Right renal cortex interstitium (tissue), 3 donors: ENCODE data around the gene CLMP. TPM values are rescaled to one million over a fixed set of nuclear protein-coding genes. Genes with fewer than 3 reads are reported as not detected.
"Not testable (repeated sequence)": the region's sequence is repeated elsewhere in the genome, so short reads cannot be mapped to it uniquely, and the experiment has no call there.

Experiments used
- DNase-seq, 3 donors: peaks; one replicate each; pipeline ENCODE4 v3.0.0-alpha.2; 2013; ENCODE audit warnings: low read depth in 3 of 3, low spot score in 2 of 3
- polyA plus RNA-seq, 3 donors: library from polyadenylated mRNA; unstranded; fragments of 120-200 nt; gene quantifications; one replicate each; pipeline ENCODE4 v1.2.1, GENCODE V29; 2013; ENCODE audit not compliant: insufficient read length in 3 of 3

CLMP gene
- polyA plus RNA-seq, 3 donors = 34.5 to 39.4 (median 38.4) TPM

DNA sequence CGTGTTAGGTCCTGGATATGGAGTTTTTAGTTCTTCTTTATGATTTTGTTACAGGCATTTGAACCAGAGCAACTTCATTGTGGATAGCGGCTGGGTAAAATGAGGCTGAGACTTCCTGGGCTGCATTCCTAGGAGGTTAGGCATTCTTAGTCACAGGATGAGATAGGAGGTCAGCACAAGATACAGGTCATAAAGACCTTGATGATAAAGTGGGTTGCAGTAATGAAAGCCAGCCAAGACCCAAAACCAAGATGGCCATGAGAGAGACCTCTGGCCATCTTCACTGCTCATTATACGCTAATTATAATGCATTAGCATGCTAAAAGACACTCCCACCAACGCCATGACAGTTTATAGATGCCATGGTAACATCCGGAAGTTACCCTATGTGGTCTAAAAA is 23.4 kb upstream of the CLMP start:
- no peak for DNase-seq

DNA sequence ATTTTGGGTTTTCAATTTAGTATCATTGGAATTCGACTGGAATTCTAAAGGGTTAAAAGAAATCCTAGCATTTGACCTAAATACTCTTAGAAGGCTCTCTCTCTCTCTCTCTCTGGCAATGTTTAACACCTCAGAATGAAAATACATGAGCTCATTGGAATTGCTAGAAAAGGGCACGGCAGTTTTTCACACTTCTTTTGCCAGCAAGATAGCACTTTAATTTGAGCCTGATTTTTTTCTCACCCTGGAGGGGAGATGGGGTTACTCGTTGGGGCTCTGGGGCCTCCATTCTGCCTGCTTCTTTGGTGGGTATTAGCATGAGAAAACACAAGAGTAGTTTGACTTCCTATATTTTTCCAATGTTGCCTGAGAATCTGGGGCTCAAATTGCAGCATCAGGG is 22.8 kb upstream of the CLMP start:
- DNase-seq = no peak

DNA sequence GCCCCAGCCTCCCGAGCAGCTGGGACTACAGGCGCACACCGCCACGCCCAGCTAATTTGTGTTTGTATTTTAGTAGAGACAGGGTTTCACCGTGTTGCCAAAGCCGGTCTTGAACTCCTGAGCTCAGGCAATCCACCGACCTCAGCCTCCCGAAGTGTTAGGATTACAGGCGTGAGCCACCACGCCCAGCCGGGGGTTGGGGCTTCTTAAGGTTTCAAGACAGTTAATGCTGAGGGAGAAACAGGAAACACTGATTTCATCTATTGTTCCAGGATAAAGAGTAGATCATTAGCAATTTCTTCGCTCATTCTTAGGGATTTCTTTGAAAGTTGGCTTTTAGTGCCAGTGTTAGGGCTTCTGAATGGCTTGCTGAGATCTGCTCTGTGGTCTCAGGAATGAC is 21.2 kb upstream of the CLMP start:
- no peak for DNase-seq

DNA sequence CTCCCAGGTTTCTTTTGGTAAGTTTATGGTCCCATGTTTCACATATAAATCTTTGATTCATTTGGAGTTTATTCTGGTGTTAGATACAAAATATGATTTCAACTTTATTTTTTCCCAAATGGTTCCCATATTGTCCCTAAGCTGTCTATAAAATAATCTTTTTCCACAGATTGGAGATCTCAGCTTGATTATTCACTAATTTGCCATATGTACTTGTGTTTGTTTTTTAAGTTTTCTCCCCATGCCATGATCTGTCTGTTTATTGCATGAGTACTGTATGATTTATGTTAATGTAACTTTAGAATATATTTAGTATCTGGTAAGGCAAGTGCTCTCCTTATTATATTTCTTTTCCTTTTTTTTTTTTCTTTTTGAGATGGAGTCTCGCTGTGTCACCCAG is 19.9 kb upstream of the CLMP start:
- no peak for DNase-seq

DNA sequence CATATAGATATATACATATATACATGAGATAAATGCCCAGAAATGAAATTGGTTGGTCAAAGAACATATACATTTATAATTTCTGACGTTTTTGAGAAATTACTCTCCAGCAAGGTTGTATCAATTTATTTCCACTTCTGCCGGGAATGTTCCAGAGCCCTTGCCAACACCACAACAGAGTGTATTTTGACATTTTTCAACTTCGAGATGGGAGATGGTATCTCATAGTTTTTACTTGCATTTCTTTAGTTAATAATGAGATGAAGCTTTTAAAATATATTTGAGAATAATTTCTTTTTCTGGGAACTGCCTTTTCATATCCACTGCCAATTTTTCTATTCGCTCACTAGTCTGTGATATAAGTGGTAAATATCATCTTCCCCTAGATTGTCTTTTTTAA is 19.3 kb upstream of the CLMP start:
- no peak for DNase-seq

DNA sequence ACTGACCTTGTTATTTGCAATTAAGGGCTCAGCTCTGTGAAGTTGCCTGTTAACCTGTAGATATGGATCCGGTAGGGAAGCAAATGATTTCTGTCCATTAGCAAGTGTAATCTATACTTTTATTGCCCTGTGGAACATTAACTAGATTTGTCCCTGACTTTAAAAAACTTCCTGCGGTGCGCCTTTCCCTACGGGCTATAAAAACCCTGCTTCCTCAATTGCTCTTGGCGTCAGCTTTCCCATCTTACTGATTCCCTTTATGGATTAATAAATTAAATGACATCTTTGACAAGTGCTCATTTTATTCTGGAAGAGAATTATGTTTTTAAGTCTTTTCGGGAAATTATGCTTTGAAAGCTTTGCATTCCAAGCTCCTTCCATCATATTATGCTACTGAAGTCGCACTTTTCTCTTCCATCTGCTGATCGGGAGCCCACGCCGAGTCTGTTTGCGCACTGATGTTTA is 18.3 kb upstream of the CLMP start:
- no peak for DNase-seq

DNA sequence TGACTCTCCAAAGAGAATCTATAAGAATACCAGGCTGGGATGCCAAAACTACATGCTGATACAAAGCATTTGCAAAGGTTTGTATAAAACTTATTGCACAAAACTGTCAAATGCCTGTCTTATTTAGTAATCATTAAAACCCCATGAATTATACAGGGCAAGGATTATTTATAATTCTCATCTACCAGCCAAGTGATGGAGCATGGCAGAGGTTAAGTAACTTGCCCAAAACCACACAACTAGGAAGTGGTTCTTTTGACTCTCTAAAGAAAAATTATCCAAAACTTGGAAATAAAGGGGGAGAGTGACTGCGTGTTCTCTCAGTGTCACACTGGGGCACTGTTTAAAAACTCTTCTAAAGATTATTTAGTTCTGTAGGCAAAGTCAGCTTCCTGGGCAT is 17.4 kb upstream of the CLMP start:
- DNase-seq = no peak

DNA sequence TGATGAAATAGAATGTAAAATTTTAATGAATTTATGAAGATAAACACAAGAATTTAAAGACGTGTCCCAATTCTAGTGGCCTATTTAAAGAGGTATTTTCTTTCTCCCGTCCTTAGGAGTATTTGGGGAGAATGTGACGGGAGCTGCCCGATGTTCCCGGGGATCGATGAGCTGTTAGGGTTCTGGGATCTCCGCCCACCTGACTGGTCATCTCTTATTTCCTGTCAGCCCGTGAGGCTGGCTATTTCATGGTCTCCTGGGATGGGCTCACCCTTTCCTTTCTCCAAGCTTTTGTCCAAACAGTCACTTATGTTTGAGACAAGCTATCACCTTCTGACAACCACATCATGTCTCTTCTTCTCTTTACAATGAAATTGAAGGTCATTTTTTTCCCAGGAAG is 16.9 kb upstream of the CLMP start:
- no peak for DNase-seq

DNA sequence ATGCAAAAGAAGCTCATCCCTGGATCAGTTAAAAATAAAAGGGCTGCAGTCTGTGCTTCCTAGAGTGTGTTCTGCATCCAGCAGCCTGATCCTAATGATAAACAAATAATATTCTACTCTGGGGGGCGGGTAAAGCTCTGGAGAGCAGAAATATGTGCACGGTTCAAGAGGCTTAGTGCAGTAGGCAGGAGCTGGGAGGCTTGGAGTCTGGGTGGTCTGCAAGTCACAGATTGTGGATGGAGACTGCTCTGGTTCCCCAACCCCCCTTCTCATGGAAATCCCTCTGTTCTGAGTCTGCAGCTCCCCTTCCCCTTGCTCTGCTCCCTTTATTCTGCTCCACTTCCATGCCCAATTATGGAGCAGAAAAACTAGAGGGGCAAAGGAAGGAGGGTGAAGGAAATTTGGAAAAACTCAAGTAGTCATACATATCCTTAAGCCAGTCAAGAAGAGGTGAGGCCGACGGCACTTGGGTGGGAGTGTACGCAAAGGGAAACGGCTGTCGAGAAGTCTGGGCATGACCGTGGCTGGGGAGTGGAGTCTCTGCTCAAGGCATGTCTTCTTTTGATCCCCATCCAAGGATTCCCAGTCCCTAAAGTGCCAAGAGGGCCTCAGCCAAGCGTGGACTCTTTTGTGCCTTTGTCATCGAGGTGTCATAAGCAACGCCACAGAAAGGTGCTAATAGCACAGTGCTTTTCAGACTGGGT is 16.3 kb upstream of the CLMP start:
- DNase-seq = no peak

DNA sequence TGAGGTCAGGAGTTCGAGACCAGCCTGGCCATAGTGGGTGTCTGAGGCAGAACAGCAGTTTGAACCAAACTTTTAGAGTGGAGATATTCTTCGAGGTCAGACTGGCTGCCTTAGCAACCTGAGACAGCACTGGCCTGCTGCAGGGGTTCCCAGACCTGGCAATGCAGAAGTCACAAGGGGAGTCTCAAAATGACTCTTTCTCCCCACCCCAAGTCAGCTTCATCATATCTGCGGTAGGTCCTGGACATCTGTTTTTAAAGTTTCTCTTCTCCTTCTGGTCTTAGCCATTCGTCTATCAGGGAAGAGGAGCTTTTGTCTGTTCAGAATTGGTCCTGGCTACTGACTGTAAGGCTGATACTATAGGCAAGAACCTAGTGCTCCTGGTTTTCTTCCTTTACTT is 14.5 kb upstream of the CLMP start:
- no peak for DNase-seq

DNA sequence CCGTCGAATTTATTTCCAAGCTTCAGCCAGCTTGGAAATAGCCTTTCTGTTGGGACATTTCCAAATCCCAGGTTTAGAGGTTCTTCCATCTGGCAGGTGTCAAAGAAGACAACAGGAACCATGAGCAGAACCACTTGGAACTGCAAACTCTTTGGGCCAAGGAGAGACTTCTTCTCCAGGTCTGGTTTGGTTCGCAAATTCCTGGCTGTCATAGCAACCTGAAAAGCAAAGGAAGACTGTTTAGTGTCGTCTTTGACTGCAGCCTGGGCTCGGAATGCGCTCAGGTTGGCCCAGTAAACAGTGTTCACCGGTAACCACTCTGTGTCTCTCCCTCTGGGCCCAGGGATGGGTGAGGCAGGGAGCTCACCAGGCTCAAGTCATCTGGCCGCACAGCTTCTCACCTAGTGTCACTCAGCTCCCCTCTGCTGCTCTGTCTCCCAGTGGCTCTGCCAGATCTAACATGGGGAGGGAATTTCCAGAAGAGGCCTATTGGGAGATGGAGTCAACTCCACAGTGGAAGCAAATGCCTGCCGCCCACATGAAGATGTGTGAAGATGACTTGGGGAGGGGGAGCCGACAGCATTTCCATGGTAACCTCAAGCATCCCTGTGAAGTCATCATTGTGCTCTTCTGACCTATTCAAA is 11.9 kb upstream of the CLMP start:
- DNase-seq = no peak

DNA sequence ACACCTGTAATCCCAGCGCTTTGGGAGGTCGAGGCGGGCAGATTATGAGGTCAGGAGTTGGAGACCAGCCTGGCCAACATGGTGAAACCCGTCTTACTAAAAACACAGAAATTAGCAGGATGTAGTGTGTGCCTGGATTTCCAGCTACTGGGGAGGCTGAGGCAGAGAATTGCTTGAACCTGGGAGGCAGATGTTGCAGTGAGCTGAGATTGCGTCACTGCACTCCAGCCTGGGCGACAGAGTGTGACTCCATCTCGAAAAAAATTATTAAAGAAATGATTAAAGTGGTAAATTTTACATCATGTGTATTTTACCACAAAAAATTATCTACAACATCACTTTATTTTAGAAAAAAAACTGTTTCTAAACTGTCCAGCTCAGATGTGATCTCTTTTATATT is 11.0 kb upstream of the CLMP start:
- not testable (repeated sequence) for DNase-seq

DNA sequence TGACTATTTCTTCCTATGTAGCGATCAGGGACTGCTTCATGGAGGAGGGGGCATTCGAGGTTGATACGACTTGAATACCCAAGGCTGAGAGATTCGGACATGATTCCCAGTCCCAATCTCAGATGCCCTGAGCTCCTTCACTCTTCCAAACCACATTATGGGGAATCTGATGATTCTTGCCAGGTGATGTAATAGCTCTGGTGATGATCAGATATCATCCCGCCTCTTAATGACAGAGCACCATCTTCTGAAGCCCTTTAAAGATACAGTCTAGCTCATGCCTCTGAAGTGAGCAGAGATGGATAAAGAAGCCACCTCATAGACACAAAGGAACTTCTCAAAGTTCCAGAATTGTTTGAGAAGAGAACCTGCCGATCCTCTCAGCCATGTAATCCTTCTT is 8.9 kb upstream of the CLMP start:
- no peak for DNase-seq

DNA sequence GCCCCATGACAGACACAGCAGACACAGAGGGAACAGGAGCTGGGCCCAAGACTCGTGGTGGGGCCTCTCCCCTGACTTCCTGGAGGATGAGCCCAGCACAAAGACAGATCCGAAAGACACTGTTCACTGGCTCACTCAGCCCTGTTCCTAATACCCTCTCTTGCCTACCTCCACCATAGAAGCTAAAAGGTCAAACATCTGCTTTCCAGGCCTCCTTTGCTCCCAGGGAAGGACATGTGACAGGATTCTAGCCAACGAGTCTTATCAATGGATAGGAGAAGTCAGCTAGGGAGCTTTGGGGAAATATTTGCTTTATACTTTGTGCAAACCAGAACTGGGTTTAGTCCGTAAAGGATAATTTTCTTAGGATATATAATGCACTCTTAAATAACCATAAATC is 8.4 kb upstream of the CLMP start:
- no peak for DNase-seq

DNA sequence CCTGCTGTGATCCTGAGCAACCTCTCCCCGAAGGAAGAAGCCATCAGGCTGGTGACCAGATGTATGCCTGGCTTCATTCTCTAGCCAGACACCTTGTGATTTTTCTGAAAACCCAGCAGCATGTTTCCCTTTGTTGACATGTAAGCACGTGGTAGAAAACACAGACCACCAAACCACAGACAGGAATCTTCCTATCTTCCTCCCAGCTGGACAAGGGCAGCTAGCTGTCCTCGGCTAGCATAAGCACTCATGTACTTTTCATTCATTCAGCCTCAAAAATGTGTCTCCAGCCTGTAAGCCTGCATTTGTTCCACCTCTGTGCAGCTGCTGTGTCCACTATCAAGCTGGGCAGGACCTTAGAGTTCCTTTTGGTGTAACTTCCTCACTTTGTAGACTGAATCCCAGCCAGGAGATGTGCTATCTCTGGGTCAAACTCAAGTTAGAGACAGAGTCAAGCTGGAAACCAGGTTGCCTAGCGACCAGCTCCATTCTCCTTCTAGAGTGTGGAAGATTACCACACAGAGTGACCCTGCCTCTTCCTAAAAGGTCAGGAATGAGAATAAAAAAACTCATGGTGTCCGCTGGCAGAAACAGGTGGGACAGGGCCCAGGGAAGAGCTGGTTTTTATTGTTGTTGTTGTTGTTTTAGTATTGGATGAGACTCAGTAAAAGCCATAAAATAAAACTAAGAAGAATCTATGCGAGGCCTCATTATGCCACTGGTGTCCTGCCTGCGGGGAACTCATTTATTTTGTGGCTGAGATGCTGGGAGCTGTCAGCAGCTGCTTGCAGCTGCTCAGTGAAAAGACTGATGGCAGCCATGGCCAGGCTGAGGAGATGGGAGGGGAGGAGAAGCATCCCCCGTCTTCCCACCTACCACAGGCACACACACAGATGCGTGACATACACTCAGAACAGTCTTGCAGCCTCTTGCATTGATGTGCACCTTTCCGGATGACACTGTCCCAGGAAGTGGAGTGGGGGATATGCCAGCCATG is 7.4 kb upstream of the CLMP start:
- DNase-seq = no peak

DNA sequence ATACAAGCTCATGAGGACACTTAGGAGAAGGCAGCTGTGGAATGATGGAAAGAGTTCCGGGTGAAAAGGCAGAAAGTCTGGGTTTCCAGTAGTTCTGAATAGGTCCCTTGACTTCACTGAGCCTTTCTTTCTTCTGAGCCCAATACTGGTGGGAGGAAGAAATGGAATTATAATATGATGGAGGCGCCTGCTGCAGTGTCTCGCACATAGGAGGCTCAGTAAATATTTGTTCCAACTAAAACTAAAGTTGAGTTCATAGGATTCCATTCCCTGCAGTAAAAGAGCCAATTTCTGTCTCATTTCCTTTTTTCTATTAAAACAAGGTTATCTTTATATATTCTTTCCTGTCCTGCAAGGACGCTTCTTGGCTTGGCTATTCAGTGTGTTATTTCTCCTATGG is 5.2 kb upstream of the CLMP start:
- no peak for DNase-seq

DNA sequence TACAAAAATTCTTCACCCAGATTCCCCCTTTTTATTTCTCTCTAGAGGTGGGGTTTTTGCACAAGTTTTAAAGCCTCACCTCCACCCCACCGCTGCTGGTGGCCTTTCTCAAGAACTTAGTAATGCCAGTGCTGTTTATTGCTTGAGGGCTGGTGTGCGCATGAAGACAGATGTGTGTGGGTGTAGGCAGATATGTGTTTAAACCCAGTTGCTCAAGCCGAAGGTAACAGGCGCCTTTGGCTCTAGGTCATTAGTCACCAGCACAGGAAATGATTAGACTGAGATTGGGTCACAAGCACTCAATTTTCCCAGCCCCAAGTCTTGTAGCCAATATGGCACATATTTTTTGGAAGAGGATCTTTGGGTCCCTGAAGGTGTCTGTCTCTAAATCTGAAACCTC is 2.7 kb upstream of the CLMP start:
- no peak for DNase-seq

DNA sequence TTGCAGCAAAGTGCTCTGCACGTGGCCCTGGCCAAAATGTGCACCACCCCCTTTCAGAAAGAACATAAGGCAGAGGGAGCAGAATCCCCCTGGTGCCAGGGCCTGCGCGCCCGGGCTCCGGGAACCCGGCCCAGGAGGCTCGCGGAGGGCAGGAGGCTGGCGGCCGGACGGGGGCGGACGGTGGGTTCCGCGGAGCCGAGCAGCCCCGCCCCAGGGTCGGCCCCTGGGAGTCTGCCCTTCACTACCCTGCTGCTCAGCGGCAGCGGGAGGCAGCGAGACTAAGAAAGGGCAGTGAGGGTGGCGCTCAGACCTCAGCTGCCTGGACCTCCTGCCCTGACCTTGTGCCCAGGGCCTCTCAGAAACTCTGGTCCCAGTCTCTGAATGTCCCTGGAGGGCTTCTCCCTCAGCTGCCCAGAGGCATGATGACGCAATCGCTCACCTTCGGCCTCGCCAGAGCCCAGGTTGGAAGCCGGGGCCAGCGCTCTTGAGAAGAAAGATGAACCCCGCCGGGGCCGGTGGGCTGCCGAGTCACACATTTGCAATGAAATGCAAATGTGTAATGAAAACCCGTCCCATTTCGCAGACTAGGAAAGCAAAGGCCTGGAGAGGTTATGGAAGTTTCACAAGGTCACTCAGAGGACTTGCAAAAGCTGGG is 1.1 kb upstream of the CLMP start:
- no peak for DNase-seq

DNA sequence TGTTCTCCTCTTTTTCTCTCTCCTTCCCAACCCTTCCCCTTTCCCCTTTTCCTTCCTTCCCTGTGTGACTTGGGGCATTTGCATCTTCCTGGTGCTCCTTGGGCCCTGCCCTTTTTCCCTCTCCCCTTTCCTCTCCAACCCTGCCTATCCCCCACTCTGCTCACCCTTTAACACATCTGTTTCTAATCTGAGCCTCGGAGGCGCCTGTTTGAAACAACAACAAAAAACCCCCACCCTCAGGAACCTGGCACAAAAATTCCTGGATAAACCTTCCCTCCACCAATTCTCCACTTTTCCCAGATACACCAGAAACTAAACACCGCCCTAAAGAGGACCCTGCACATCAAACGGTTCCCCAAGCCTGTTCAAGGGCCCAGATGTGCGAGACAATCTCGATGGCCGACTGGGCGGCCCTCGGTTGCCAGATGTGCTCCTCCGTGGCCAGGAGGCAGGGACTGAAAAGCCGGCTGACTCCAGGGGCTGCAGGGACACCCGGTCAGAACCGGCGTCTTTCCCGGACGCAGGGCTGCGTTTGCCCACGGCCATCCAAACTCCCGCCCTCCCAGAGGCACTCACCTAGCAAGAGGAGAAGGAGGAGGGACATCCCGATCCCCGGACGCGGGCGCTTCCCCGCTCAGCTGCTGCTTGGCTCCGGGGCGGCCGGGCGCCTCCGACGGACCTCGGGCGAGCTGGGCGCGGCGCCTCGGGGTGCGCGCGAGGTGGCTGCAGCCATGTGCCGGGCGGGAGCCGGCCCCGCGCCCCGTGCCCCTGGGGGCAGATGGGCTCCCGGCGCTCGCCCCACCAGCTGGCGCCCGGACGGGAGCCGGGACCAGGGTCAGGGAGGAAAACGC is 486 bp downstream of the CLMP start:
- no peak for DNase-seq

DNA sequence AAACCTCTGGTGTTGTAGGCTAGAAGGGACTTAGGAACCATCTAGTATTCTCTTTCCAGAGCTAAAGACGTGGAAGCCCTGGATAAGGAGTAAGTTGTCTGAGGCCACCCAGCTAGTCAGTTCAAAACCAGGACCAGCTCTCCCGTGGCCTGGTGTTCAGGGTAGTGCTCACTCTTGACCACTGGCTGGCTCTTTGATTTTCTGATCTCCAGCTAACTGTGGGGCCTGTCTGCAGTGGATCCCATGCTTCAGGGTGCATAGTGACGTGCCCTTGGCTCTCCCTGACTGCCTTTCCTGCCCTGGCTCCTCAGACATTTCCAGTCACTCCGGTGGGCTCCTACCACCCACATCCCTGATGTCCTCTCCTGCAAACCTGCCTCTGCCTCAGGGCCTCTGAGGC is 1.3 kb downstream of the CLMP start:
- no peak for DNase-seq
